CD4-positive, alpha-beta T cell treated with Interleukin-15 for 1 hour (primary cell): ENCODE data around the gene RAI14.

Experiments used
- DNase-seq: peaks from one replicate; pipeline ENCODE4 v3.0.0-alpha.2; 2020

Gene RAI14

GRCh38 chr5:34831303-34831702, 175.2 kb downstream of the RAI14 start:
- no peak for DNase-seq

- no peak for DNase-seq
Measured at GRCh38 chr5:34832568-34832967, 176.4 kb downstream of the RAI14 start.

GRCh38 chr5:34833090-34833489, 177.0 kb downstream of the RAI14 start:
- DNase-seq, result no peak

GRCh38 chr5:34833976-34834793, 178.1 kb downstream of the RAI14 start:
- DNase-seq, result no peak

GRCh38 chr5:34834794-34835089, 178.6 kb downstream of the RAI14 start:
- DNase-seq, result no peak

GRCh38 chr5:34835664-34836063, 179.5 kb downstream of the RAI14 start:
- no peak for DNase-seq

- DNase-seq, result peak; percentile 96
Measured at GRCh38 chr5:34838785-34839714, 182.9 kb downstream of the RAI14 start, which contains the start of gene TTC23L. TTC23L (plus strand) TSS chr5:34839164; CDS start chr5:34840672, 1,508 bp downstream.

- DNase-seq, result no peak
Measured at GRCh38 chr5:34841816-34842215, 185.7 kb downstream of the RAI14 start.

- no peak for DNase-seq
Measured at GRCh38 chr5:34842554-34842953, 186.4 kb downstream of the RAI14 start.

GRCh38 chr5:34843497-34843896, 187.4 kb downstream of the RAI14 start:
- no peak for DNase-seq

- DNase-seq, result no peak
Measured at GRCh38 chr5:34844106-34844505, 188.0 kb downstream of the RAI14 start.

GRCh38 chr5:34844999-34845398, 188.9 kb downstream of the RAI14 start:
- no peak for DNase-seq

GRCh38 chr5:34847056-34847455, 190.9 kb downstream of the RAI14 start:
- DNase-seq, result no peak

GRCh38 chr5:34847552-34847951, 191.4 kb downstream of the RAI14 start:
- DNase-seq, result no peak

GRCh38 chr5:34848230-34848629, 192.1 kb downstream of the RAI14 start:
- no peak for DNase-seq

GRCh38 chr5:34849253-34849652, 193.1 kb downstream of the RAI14 start:
- DNase-seq, result no peak

- no peak for DNase-seq
Measured at GRCh38 chr5:34854459-34855174, 198.5 kb downstream of the RAI14 start.

- no peak for DNase-seq
Measured at GRCh38 chr5:34857161-34857560, 201.0 kb downstream of the RAI14 start.

- DNase-seq, result no peak
Measured at GRCh38 chr5:34857894-34858293, 201.8 kb downstream of the RAI14 start.

GRCh38 chr5:34858790-34859189, 202.7 kb downstream of the RAI14 start:
- DNase-seq, result no peak

- DNase-seq, result no peak
Measured at GRCh38 chr5:34859253-34859652, 203.1 kb downstream of the RAI14 start.

GRCh38 chr5:34863946-34864345, 207.8 kb downstream of the RAI14 start:
- no peak for DNase-seq

- no peak for DNase-seq
Measured at GRCh38 chr5:34865091-34865490, 209.0 kb downstream of the RAI14 start.
